HG02938 (cell line): ENCODE data around the gene PKP2.
"Not testable (repeated sequence)": the region's sequence is repeated elsewhere in the genome, so short reads cannot be mapped to it uniquely, and the experiment has no call there.

Experiments used
- ATAC-seq: cut with Tn5 transposase; IDR thresholded peaks from one replicate; pipeline ENCODE4 v1.9.1; 2021; ENCODE audit warnings: mild to moderate bottlenecking, moderate library complexity; ENCODE audit not compliant: unreplicated experiment

The PKP2 gene

DNA sequence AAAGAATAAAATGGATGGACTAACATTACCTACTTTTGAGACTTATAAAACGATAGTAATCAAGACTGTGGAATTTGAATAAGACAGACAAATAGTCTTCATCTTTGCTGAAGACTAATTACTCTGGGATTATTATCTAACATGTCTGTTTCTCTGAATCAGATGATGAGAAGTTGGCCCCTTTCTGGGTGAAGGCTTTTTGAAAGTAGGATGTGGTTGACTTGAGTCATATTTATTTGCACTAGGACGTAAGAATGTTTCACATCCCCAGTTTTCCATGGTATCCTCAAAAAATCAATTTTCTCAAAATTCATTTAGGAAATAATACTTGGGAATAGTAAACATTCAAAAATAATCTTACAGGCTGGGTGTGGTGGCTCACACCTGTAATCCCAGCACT is 31.8 kb downstream of the PKP2 start:
- ATAC-seq = no peak

DNA sequence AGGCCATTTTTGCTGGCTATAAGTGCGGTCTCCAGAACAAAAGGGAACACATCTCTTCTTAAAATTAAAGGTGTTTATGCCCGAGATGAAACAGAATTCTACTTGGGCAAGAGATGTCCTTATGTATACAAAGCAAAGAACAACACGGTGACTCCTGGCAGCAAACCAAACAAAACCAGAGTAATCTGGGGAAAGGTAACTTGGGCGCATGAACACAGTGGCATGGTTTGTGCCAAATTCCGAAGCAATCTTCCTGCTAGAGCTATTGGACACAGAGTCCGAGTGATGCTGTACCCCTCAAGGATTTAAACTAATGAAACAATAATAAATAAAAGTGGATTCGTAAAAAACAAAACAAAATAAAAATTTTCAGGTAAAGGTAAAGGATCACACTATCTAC is 33.4 kb downstream of the PKP2 start:
- ATAC-seq = no peak

- not testable (repeated sequence) for ATAC-seq
Observed at GRCh38 chr12:32861658-32862057, 34.9 kb downstream of the PKP2 start.

DNA sequence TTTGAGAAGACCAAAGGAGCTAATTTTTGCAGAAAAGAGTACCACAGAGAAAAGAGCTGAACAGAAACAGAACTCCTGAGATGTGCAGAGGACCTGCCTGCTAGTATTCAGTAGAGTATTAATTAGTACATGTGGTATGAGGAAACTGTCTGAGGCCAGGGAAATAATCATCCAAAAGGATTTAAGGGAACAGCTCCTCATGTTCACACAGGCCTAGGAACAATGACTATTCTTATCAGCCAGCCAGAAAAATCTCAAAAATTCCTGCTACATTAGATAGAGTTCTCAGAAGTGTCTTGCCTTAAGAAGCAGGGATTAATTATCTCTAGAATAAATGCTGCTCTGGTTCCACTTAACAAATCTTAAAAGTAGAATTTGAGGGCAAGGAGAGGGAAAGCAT is 36.4 kb downstream of the PKP2 start:
- ATAC-seq = no peak

DNA sequence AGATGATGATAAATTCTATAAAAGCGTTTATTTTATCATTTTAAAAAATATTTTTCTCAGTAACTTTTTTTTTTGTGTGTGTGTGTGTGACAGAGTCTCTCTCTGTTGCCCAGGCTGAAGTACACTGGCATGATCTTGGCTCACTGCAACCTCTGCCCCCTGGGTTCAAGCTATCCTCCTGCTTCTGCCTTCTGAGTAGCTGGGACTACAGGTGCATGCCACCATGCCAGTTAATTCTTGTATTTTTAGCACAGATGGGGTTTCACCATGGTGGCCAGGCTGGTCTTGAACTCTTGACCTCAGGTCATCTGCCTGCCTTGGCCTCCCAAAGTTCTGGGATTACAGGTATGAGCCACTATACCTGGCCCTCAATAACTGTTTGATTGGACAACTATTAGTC is 37.2 kb downstream of the PKP2 start:
- no peak for ATAC-seq

GRCh38 chr12:32854716-32855115 is 41.9 kb downstream of the PKP2 start:
- ATAC-seq = no peak

GRCh38 chr12:32854097-32854496 is 42.5 kb downstream of the PKP2 start:
- ATAC-seq = no peak

DNA sequence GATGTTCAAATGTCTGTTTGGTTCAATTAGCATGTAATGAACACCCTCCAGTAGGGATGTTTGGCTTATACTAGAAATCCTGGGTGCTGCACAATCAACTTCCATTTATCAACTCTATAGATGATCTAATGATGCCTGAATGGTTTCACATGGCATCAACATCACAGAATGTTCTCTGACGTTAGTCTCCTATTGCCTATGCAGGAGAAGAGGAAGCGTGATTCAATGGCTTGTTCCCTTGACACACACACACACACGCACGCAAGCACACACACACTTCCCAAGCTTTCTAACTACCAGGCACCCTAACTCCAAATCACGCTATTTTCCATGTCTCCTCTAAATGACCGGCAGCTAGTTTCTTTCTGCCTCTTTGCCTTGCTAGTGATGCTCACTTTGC is 49.3 kb downstream of the PKP2 start:
- ATAC-seq = no peak

DNA sequence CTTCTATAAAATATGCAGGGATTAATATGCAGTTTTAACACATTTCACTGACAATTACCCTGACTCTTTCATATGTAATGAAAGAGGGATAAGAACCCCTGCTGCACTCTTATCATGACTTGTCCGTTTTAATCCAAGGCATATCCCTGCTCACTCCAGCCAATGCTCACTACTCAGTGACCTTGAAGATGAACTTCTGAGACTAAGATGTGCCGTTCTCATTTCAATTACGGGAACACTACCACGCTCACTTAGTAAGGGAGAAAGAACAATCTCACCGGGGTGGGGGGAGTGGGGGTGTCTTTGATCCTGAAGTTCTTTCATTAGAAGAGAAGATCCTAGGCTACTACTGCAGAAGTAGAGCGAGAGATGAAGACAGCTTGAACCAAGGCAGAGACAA is 50.5 kb downstream of the PKP2 start:
- no peak for ATAC-seq

GRCh38 chr12:32843528-32844095 is 53.0 kb downstream of the PKP2 start:
- ATAC-seq = no peak

GRCh38 chr12:32841061-32841460 is 55.5 kb downstream of the PKP2 start:
- no peak for ATAC-seq

- no peak for ATAC-seq
Observed at GRCh38 chr12:32839828-32840227, 56.7 kb downstream of the PKP2 start.

- ATAC-seq = no peak
Observed at GRCh38 chr12:32837974-32838373, 58.6 kb downstream of the PKP2 start.

DNA sequence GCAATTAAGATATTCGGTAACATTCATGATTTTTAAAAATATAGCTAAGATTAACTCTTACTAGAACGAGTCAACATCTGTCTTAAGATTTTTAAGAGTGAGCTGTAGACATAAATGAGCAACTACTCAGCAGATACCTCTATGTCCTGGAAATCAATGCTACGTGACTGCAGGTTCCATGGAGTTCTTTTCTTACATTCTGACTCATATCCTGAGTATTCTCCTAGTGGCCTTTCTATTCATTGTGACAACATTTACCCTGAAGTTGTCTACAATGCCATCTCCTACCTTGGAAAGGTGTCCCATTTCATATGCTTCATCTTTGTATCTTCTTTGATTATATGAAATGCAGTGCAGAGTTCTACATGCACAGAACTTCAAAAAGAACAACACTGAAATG is 59.9 kb downstream of the PKP2 start:
- ATAC-seq = no peak

GRCh38 chr12:32834122-32834521 is 62.5 kb downstream of the PKP2 start:
- no peak for ATAC-seq

DNA sequence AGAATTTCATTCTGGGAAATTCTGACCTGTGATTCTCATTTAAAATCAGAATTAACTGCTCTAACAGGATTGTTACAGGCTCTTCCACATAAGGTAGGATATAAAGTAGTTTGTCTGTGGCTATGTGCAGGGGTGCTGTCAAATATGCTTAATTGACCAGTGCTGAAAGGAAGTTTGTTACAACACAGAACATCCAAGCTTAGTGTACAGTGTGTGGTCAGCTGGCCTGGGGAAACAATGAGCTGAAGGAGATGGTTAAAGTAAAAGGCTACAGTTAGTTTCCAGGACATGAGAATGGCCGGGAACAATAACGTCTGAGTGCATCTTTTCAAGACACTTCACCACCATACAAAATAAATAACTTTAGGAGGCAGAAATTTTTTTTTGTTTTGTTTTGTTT is 68.0 kb downstream of the PKP2 start:
- no peak for ATAC-seq

DNA sequence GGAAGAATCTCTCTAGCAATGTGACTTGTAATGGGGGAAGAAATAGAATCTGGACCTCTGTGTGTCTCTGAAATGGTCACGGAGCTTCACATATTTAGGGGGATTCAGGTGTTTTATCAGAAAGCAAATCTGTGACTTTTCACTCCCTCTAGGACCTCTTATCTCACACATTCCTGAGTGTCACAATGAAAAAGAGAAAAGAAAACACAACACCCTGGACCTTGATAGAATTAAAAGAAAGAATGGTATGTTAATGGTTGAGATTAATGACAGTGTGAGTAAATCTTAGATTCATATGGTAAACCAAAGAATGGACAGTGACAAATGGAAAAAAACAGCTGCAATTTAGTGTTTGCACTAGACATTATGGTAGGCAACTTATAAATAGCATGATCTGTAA is 68.5 kb downstream of the PKP2 start:
- ATAC-seq = no peak

DNA sequence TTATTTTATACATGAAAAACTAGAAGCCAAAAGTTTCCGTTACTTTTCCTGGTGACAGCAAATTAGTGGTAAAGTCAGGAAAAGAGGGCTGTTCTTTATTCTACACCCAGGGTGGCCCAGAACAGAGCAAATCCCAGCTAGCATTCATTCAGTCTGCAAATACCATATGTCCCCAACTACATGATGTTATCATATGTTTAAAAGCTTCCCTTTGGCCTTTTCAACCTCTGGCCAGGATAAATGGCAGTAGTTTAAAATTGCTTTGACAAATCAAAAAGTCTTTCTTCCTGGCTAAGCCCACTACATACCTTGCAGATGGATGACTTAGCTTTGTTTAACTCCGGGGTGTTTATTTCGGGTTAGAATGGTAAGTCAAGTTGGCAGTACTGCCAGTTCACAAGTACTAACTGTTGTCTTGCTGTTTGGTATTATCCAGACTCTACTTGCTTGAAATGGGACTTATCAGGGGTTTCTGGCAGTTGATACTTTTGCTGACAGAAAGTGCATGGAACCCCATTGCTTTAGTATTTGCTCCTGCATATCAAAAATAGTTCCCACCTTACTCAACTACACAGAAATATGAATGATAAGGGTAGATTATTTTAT is 69.7 kb downstream of the PKP2 start:
- no peak for ATAC-seq

DNA sequence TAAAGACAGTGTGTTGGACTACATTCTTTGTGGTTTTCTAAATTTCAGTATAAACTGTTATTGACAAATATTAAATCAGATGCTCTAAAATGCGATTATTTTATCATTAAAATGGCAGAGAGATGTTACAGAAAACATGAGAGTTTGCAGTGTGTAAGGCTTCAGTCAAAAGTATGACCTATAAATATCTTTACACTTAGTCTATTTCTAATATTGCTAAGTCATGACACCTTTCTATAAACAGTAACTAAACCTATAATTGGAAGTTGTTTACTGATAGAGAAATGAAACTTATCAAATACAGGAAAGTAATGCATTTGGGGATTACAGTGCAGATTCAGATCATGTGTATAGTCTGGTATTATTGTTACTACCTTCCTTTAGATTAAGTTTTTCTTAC is 72.0 kb downstream of the PKP2 start:
- no peak for ATAC-seq

DNA sequence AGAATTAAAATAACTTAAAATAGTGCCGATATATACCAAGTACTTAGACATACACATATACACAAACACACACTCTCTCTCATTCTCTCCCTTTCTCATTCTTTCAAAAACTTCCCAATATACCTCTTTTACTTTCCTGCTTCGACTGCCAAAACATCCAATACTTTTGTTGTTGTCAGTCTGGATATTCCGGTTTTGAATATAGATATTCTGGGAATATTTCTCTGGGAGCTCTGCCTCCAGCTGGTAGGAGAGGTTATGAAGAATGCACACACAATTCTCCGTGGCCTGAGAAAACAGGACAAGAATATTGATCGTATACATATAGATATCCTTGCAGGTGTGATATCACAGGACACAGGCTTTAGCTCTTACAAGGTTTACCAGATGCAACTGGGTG is 74.2 kb downstream of the PKP2 start:
- ATAC-seq = no peak

GRCh38 chr12:32821710-32822109 is 74.9 kb downstream of the PKP2 start:
- no peak for ATAC-seq

GRCh38 chr12:32821293-32821692 is 75.3 kb downstream of the PKP2 start:
- ATAC-seq = no peak

- ATAC-seq = no peak
Observed at GRCh38 chr12:32820376-32820931, 76.1 kb downstream of the PKP2 start.
